BE2C (cell line): ENCODE measurements around the gene KLHL34.

Experiments used
- DNase-seq: peaks from one replicate; pipeline ENCODE4 v3.0.0-alpha.2; 2020
- H3K27me3 ChIP-seq: fragments of 250-450 bp; sonication (Bioruptor Pico); 2 replicates; pipeline ENCODE4 v1.5.1; 2020; ENCODE audit warnings: mild to moderate bottlenecking
- H3K36me3 ChIP-seq: fragments of 250-450 bp; sonication (Bioruptor Pico); 2 replicates; pipeline ENCODE4 v1.5.1; 2020; ENCODE audit warnings: mild to moderate bottlenecking
- H3K4me1 ChIP-seq: fragments of 250-450 bp; sonication (Bioruptor Pico); 2 replicates; pipeline ENCODE4 v1.5.1; 2020
- H3K4me3 ChIP-seq: 2 replicates; pipeline ENCODE4 v1.5.1; 2011; ENCODE audit warnings: low read depth, low read length
- H3K9me3 ChIP-seq: fragments of 250-450 bp; sonication (Bioruptor Pico); 2 replicates; pipeline ENCODE4 v1.5.1; 2020
- CTCF ChIP-seq: IDR thresholded peaks from 2 replicates; pipeline ENCODE4 v1.5.1; 2012; ENCODE audit warnings: mild to moderate bottlenecking, low read depth, low read length

Gene KLHL34

GRCh38 chrX:21698272-21698671 lies 40.1 kb upstream of the KLHL34 start:
- Histone ChIP-seq H3K36me3 (no peaks in the 10 kb centered on the region), H3K9me3 (no peaks in the 10 kb centered on the region), H3K4me3 (no peak overlapping the region), H3K4me1 (peaks cover 8% of the 10 kb centered on the region), H3K27me3 (no peaks in the 10 kb centered on the region)
- no peak for TF ChIP-seq CTCF
- no peak for DNase-seq

GRCh38 chrX:21691512-21692018 lies 33.4 kb upstream of the KLHL34 start:
- TF ChIP-seq CTCF, result no peak
- no peak for DNase-seq

GRCh38 chrX:21683941-21684340 lies 25.8 kb upstream of the KLHL34 start:
- Histone ChIP-seq H3K4me3 (no peak overlapping the region), H3K9me3 (no peaks in the 10 kb centered on the region), H3K4me1 (no peaks in the 10 kb centered on the region), H3K36me3 (no peaks in the 10 kb centered on the region), H3K27me3 (no peaks in the 10 kb centered on the region)
- DNase-seq, result no peak
- TF ChIP-seq CTCF, result no peak

More at GRCh38 chrX:21691512-21692018, 33.4 kb upstream of the KLHL34 start:
- Histone ChIP-seq H3K36me3 (no peaks in the 10 kb centered on the region), H3K27me3 (no peaks in the 10 kb centered on the region), H3K4me3 (no peak overlapping the region), H3K4me1 (no peaks in the 10 kb centered on the region), H3K9me3 (no peaks in the 10 kb centered on the region)

- H3K4me3 ChIP-seq, result no peak overlapping the region
- TF ChIP-seq CTCF, result no peak
- H3K36me3 ChIP-seq, result no peaks in the 10 kb centered on the region
- H3K9me3 ChIP-seq, result no peaks in the 10 kb centered on the region
- DNase-seq, result no peak
- no peaks in the 10 kb centered on the region for H3K4me1 ChIP-seq
- no peaks in the 10 kb centered on the region for H3K27me3 ChIP-seq
These were observed 20.0 kb upstream of the KLHL34 start for GRCh38 chrX:21678048-21678612.

- TF ChIP-seq CTCF, result no peak
- Histone ChIP-seq H3K9me3 (no peaks in the 10 kb centered on the region), H3K4me3 (no peak overlapping the region), H3K27me3 (no peaks in the 10 kb centered on the region), H3K36me3 (no peaks in the 10 kb centered on the region), H3K4me1 (no peaks in the 10 kb centered on the region)
- no peak for DNase-seq
These were observed 17.8 kb upstream of the KLHL34 start for GRCh38 chrX:21675931-21676330.

GRCh38 chrX:21674430-21675186 lies 16.5 kb upstream of the KLHL34 start:
- no peak for TF ChIP-seq CTCF
- Histone ChIP-seq H3K36me3 (no peaks in the 10 kb centered on the region), H3K4me1 (no peaks in the 10 kb centered on the region), H3K27me3 (no peaks in the 10 kb centered on the region), H3K4me3 (no peak overlapping the region), H3K9me3 (no peaks in the 10 kb centered on the region)
- DNase-seq, result no peak
